ENCODE results near the gene TSPAN4.

DNA sequence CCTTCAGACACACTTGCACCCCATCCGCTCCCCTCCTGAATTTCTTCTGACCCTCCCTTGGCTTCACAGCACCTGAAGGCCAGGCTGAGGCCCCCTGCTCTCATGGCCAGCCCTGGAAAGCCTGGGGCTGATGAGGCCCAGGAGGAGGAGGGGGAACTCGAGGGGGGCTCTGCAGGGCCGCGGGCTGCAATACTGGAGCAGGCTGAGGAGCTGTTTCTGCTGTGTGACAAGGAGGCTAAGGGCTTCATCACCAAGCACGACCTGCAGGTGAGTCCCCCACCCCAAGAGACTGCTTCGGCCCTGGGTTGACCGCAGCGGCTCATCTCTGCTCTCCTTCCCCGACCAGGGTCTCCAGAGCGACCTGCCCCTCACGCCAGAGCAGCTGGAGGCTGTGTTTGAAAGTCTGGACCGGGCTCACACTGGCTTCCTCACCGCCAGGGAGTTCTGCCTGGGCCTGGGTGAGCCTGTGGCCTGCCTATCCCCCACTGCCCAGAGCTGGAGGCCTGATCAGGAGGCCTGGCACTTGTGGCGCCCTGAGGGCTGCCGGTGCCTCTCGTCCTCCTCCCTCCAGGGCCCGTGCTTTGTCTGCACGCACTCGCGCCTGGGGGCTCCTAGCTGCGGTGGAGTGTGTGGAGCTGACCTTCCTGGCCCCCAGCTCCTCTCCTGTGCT, 14.0 kb upstream of the TSPAN4 start:
- TF ChIP-seq POLR2A (IDR thresholded peaks at IDR 0.05; ENCODE audit: low read length) (no peak), GATA1 (IDR thresholded peaks at IDR 0.05; ENCODE audit: low read depth, low read length) (no peak)
